A549 (cell line): ENCODE data around the gene ANKFY1. TPM values are rescaled to one million over a fixed set of nuclear protein-coding genes. Genes with fewer than 3 reads are reported as not detected.

Experiments used
- ATAC-seq, 2 experiments: fragments of 200-7000 bp in 1 of 2; fragments of >200 bp in 1 of 2; cut with Nextera tagmentation in 1 of 2; cut with Tn5 transposase in 1 of 2; 3 replicates each; pipeline versions ENCODE4 v1.8.0 to v1.9.1; 2018 to 2020; ENCODE audit warnings: mild to moderate bottlenecking in 1 of 2, moderate library complexity in 1 of 2
- CTCF ChIA-PET: fragments of 300-600 bp; sonication (Branson Sonifier 250); formaldehyde crosslinking; extraction: SDS; loops from one replicate; lab custom pipeline; 2021; ENCODE audit warnings: antibody characterized with exemption, inconsistent platforms; lab: Yijun Ruan, JAX
- POLR2A ChIA-PET: fragments of 350-600 bp; formaldehyde crosslinking; extraction: SDS; loops from one replicate; lab custom pipeline; 2021; ENCODE audit warnings: antibody characterized with exemption, inconsistent platforms; lab: Yijun Ruan, JAX
- DNase-seq, 2 experiments: peaks; one replicate each; pipeline versions ENCODE4 v3.0.0 to v3.0.0-alpha.2; 2011 to 2016; ENCODE audit warnings: low read depth in 1 of 2, low spot score in 1 of 2
- FAIRE-seq: peaks from 2 replicates; lab custom pipeline; 2011; peaks lifted over from hg19 to GRCh38; lab: Jason Lieb, UNC
- H3K27ac ChIP-seq, 2 experiments: fragments of >200 bp; sonication (Bioruptor Twin); formaldehyde crosslinking; 3 replicates each; pipeline ENCODE4 v1.5.1; 2016 to 2017
- H3K4me1 ChIP-seq: fragments of >200 bp; sonication (Bioruptor Twin); formaldehyde crosslinking; 3 replicates; pipeline ENCODE4 v1.6.1; 2016
- H3K4me2 ChIP-seq: fragments of >200 bp; sonication (Bioruptor Twin); formaldehyde crosslinking; 3 replicates; pipeline ENCODE4 v1.6.1; 2016
- H3K4me3 ChIP-seq: fragments of >200 bp; sonication (Bioruptor Twin); formaldehyde crosslinking; 3 replicates; pipeline ENCODE4 v1.5.1; 2016
- H3K9me3 ChIP-seq: fragments of >200 bp; sonication (Bioruptor Twin); formaldehyde crosslinking; 3 replicates; pipeline ENCODE4 v1.6.1; 2016
- ATOH8 ChIP-seq: fragments of 250-450 bp; sonication (Bioruptor Pico); IDR thresholded peaks from 2 replicates; pipeline ENCODE4 v1.5.0; 2020; ENCODE audit warnings: low read depth, mild to moderate bottlenecking, moderate library complexity
- CBX2 ChIP-seq: fragments of 200-600 bp; sonication (generic); IDR thresholded peaks from 2 replicates; pipeline ENCODE4 v1.6.1; 2016; ENCODE audit warnings: low read depth, mild to moderate bottlenecking, borderline replicate concordance
- CEBPB ChIP-seq, 2 experiments: fragments of >200 bp in 1 of 2; sonication (Bioruptor Twin) in 1 of 2; formaldehyde crosslinking in 1 of 2; IDR thresholded peaks; 2 replicates each; pipeline ENCODE4 v1.6.1; 2012 to 2016
- CHD2 ChIP-seq: fragments of 150-350 bp; IDR thresholded peaks from 2 replicates; pipeline ENCODE4 v1.6.1; 2014; ENCODE audit warnings: low read length; ENCODE audit not compliant: partially characterized antibody
- EHF ChIP-seq: fragments of 250-450 bp; sonication (Bioruptor Pico); IDR thresholded peaks from 2 replicates; pipeline ENCODE4 v1.5.0; 2020; ENCODE audit warnings: mild to moderate bottlenecking
- EHMT2 ChIP-seq: fragments of 200-600 bp; sonication (generic); IDR thresholded peaks from 2 replicates; pipeline ENCODE4 v1.6.1; 2016; ENCODE audit warnings: antibody characterized with exemption, low read depth, mild to moderate bottlenecking, moderate library complexity
- ELK1 ChIP-seq: fragments of 150-350 bp; IDR thresholded peaks from 2 replicates; pipeline ENCODE4 v1.6.1; 2014; ENCODE audit warnings: low read depth, mild to moderate bottlenecking, low read length
- HDAC2 ChIP-seq: fragments of 200-600 bp; sonication (generic); IDR thresholded peaks from 2 replicates; pipeline ENCODE4 v1.6.1; 2016
- HEYL ChIP-seq: fragments of 250-450 bp; sonication (Bioruptor Pico); IDR thresholded peaks from 2 replicates; pipeline ENCODE4 v1.8.0; 2021; ENCODE audit warnings: mild to moderate bottlenecking, moderate library complexity
- HOXA7 ChIP-seq: fragments of 250-450 bp; sonication (Bioruptor Pico); IDR thresholded peaks from 2 replicates; pipeline ENCODE4 v1.5.0; 2020; ENCODE audit warnings: mild to moderate bottlenecking, moderate library complexity
- JUNB ChIP-seq: fragments of >200 bp; sonication (Bioruptor Twin); formaldehyde crosslinking; IDR thresholded peaks from 2 replicates; pipeline ENCODE4 v1.6.1; 2016
- MAX ChIP-seq: IDR thresholded peaks from 2 replicates; pipeline ENCODE4 v1.6.1; 2012
- MAZ ChIP-seq: fragments of 150-350 bp; IDR thresholded peaks from 2 replicates; pipeline ENCODE4 v1.6.1; 2014; ENCODE audit warnings: antibody characterized with exemption, low read depth, low read length, borderline replicate concordance
- NR3C1 ChIP-seq: fragments of >200 bp; sonication (Bioruptor Twin); formaldehyde crosslinking; IDR thresholded peaks from 3 replicates; pipeline ENCODE4 v1.6.1; 2017
- PBX3 ChIP-seq: IDR thresholded peaks from 2 replicates; pipeline ENCODE4 v1.6.1; 2012
- POLR2AphosphoS2 ChIP-seq: conservative IDR thresholded peaks from 2 replicates; pipeline ENCODE4 v1.6.1; 2012; ENCODE audit warnings: low read length, improper control_type of control experiment, inconsistent platforms
- RAD21 ChIP-seq, 2 experiments: fragments of >200 bp in 1 of 2; sonication (Bioruptor Twin) in 1 of 2; formaldehyde crosslinking in 1 of 2; IDR thresholded peaks in 1 of 2; conservative IDR thresholded peaks in 1 of 2; 2 replicates in 1 of 2; 3 replicates in 1 of 2; pipeline ENCODE4 v1.6.1; 2012 to 2018; ENCODE audit warnings: inconsistent platforms in 1 of 2
- RFX5 ChIP-seq: fragments of 450-650 bp; IDR thresholded peaks from 2 replicates; pipeline ENCODE4 v1.7.1; 2014; ENCODE audit warnings: antibody characterized with exemption, mild to moderate bottlenecking, moderate library complexity
- ZFP36 ChIP-seq: fragments of 450-650 bp; IDR thresholded peaks from 2 replicates; pipeline ENCODE4 v1.6.1; 2014; ENCODE audit warnings: borderline replicate concordance; ENCODE audit not compliant: partially characterized antibody
- ZSCAN20 ChIP-seq: fragments of 250-450 bp; sonication (Bioruptor Pico); IDR thresholded peaks from 2 replicates; pipeline ENCODE4 v1.8.0; 2022; ENCODE audit warnings: mild to moderate bottlenecking, moderate library complexity
- WGBS: methylation state at CpG from one replicate; pipeline ENCODE4 v1.1.6; 2017; ENCODE audit errors: missing lambda C conversion rate; 5-methylcytosine and 5-hydroxymethylcytosine counted together
- polyA plus RNA-seq, 4 experiments: library from polyadenylated mRNA; depleted of rRNA in 3 of 4; stranded (reverse); fragments of >200 nt; fragmentation: RNase III in 1 of 4; extraction: RNeasy Plus Mini Kit Qiagen cat#74134 plus additional on column Dnase treatment in 1 of 4; gene quantifications; 2 replicates in 3 of 4; 3 replicates in 1 of 4; pipeline ENCODE4 v1.2.3, GENCODE V29; 2011 to 2017
- TF ChIP-seq, protein P1 (sequence below): fragments of >200 bp; sonication (Bioruptor Twin); formaldehyde crosslinking; IDR thresholded peaks from 3 replicates; pipeline ENCODE4 v1.6.1; 2016

The ANKFY1 gene
- polyA plus RNA-seq, 2 of the 4 experiments (the other 2 are of a cell fraction): 28.5 to 51.7 TPM

- POLR2A ChIA-PET: no interaction called here
- TF ChIP-seq EHMT2 (no peak), EHF (CRISPR knock-in tag) (no peak), ZSCAN20 (no peak), RAD21 (conservative IDR thresholded peaks at IDR 0.05 in 1 of 2, IDR thresholded peaks at IDR 0.05 in 1 of 2) (no peak), HEYL (CRISPR knock-in tag) (no peak), MAX (no peak), ELK1 (no peak)
- no peaks in the 10 kb centered on the region for H3K9me3 ChIP-seq
- ATAC-seq (no peak), FAIRE-seq (no peak), DNase-seq (no peak)
- H3K27ac ChIP-seq: no peak overlapping the region
- H3K4me1 ChIP-seq: peaks cover 5% of the 10 kb centered on the region; the same call in 1 of the 3 replicates
- no peak overlapping the region for H3K4me2 ChIP-seq
- H3K4me3 ChIP-seq: no peak overlapping the region
- CTCF ChIA-PET: interaction anchor here (1.0 to 1.5 kb wide), 2 partner anchors 15 to 418 kb away, joined by 3 to 5 read pairs; no protein-coding TSS in a partner anchor
- WGBS: 89% methylated on average over 11 of the region's 11 CpGs
These were observed 115.0 kb downstream of the ANKFY1 start for GRCh38 chr17:4148611-4149308.

DNA sequence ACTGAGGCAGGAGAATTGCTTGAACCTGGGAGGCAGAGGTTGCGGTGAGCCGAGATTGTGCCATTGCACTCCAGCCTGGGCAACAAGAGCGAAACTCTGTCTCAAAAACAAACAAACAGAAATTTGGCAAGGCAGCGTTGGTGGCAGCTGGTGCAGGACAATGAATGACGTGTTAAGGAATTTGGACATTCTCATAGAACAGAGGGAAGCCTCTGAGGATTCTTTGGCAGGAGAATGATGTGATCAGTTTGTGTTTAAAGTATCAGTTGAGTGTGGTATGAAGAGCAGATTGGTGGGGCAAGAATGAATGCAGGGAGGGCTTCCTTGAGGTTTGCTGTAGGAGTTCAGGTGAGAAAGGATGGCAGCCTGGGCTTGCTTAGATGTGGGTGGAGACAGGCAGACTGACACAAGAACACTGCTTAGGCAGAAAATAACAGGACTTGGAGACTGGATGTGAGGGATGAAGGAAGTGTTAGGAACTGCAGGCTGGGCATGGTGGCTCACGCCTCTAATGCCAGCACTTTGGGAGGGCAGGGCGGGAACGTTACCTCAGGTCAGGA lies 115.9 kb downstream of the ANKFY1 start:
- 75% methylated on average over 8 of the region's 8 CpGs for WGBS
- Histone ChIP-seq H3K4me1 (peaks cover 5% of the 10 kb centered on the region; the same call in 1 of the 3 replicates), H3K27ac (no peak overlapping the region), H3K9me3 (no peaks in the 10 kb centered on the region), H3K4me2 (no peak overlapping the region), H3K4me3 (no peak overlapping the region)
- no peak for ATAC-seq
- CTCF ChIA-PET: interaction anchor here (1.5 kb wide), 1 partner anchor 16 kb away, joined by 5 read pairs; no protein-coding TSS in a partner anchor
- FAIRE-seq: no peak
- POLR2A ChIA-PET: no interaction called here
- DNase-seq: no peak
- TF ChIP-seq ZFP36 (no peak), POLR2AphosphoS2 (no peak), HOXA7 (CRISPR knock-in tag) (no peak), ATOH8 (CRISPR knock-in tag) (no peak), HEYL (CRISPR knock-in tag) (no peak), CBX2 (no peak), CEBPB (IDR thresholded peaks at IDR 0.05) (no peak), JUNB (no peak), NR3C1 (no peak), HDAC2 (no peak), RFX5 (no peak), PBX3 (no peak), EHF (CRISPR knock-in tag) (no peak), MAZ (no peak), CHD2 (no peak)
- TF ChIP-seq, protein P1, sequence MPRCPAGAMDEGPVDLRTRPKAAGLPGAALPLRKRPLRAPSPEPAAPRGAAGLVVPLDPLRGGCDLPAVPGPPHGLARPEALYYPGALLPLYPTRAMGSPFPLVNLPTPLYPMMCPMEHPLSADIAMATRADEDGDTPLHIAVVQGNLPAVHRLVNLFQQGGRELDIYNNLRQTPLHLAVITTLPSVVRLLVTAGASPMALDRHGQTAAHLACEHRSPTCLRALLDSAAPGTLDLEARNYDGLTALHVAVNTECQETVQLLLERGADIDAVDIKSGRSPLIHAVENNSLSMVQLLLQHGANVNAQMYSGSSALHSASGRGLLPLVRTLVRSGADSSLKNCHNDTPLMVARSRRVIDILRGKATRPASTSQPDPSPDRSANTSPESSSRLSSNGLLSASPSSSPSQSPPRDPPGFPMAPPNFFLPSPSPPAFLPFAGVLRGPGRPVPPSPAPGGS: no peak
